SU-DHL-6 (cell line): Measurements from ENCODE around the gene FADS1.

Source experiments
- H2AFZ ChIP-seq: fragments of 200-600 bp; sonication (generic); 2 replicates; pipeline ENCODE4 v1.6.1; 2014; ENCODE audit warnings: low read depth, mild to moderate bottlenecking, moderate library complexity, mixed read lengths, antibody characterized with exemption, low read length; ENCODE audit not compliant: severe bottlenecking
- H3F3A ChIP-seq: fragments of 200-600 bp; shearing (Covaris generic); 2 replicates; pipeline ENCODE4 v1.6.0; 2016; ENCODE audit warnings: antibody characterized with exemption, mild to moderate bottlenecking; ENCODE audit not compliant: insufficient read depth
- H3K27ac ChIP-seq: fragments of 200-600 bp; sonication (generic); 2 replicates; pipeline ENCODE4 v1.5.1; 2016; ENCODE audit warnings: low read depth, mild to moderate bottlenecking, low read length, moderate library complexity, mixed read lengths
- H3K27me3 ChIP-seq: fragments of 200-600 bp; sonication (generic), shearing (Covaris generic); 2 replicates; pipeline ENCODE4 v1.6.0; 2014; ENCODE audit warnings: mild to moderate bottlenecking, low read length
- H3K36me3 ChIP-seq: fragments of 200-600 bp; sonication (generic); 2 replicates; pipeline ENCODE4 v1.6.1; 2014; ENCODE audit warnings: mild to moderate bottlenecking, low read length, mixed read lengths
- H3K4me2 ChIP-seq: fragments of 300-600, 200-600 bp; shearing (Covaris generic), sonication (generic); 2 replicates; pipeline ENCODE4 v1.6.0; 2014; ENCODE audit warnings: low read length, low read depth, mild to moderate bottlenecking; ENCODE audit not compliant: poor library complexity, severe bottlenecking
- H3K4me3 ChIP-seq: fragments of 200-600 bp; sonication (generic); 2 replicates; pipeline ENCODE4 v1.5.1; 2014; ENCODE audit warnings: antibody characterized with exemption, low read length, mild to moderate bottlenecking, mixed read lengths; ENCODE audit not compliant: insufficient read depth, poor library complexity, severe bottlenecking
- H3K79me2 ChIP-seq: fragments of 200-600 bp; sonication (generic); 2 replicates; pipeline ENCODE4 v1.6.1; 2014; ENCODE audit warnings: mild to moderate bottlenecking, low read length, moderate library complexity; ENCODE audit not compliant: insufficient read depth
- H3K9ac ChIP-seq: fragments of 200-600 bp; sonication (generic); 2 replicates; pipeline ENCODE4 v1.7.0; 2014; ENCODE audit warnings: mild to moderate bottlenecking, low read length
- H3K9me2 ChIP-seq: fragments of 200-600 bp; sonication (generic); replicated peaks from 2 replicates; pipeline ENCODE4 v1.6.1; 2014; ENCODE audit warnings: low read length; ENCODE audit not compliant: insufficient read depth
- H3K9me3 ChIP-seq: fragments of 200-600 bp; sonication (generic); 2 replicates; pipeline ENCODE4 v1.6.1; 2014; ENCODE audit warnings: low read length, mixed read lengths; ENCODE audit not compliant: insufficient read depth
- H4K20me1 ChIP-seq: fragments of 200-600 bp; sonication (generic); 2 replicates; pipeline ENCODE4 v1.6.1; 2014; ENCODE audit warnings: low read depth, mild to moderate bottlenecking, antibody characterized with exemption, low read length, moderate library complexity, mixed read lengths
- EZH2phosphoT487 ChIP-seq: fragments of 200-600 bp; sonication (generic), shearing (Covaris generic); conservative IDR thresholded peaks from 2 replicates; pipeline ENCODE4 v1.6.1; 2018; ENCODE audit warnings: mild to moderate bottlenecking, antibody characterized with exemption, low read length, moderate library complexity, mixed read lengths
- TF ChIP-seq, protein P1 (sequence below): fragments of 200-600 bp; sonication (generic); IDR thresholded peaks from one replicate; pipeline ENCODE4 v1.5.1; 2017; ENCODE audit warnings: antibody characterized with exemption, mild to moderate bottlenecking, low read length, moderate library complexity; ENCODE audit not compliant: insufficient read depth, poor library complexity, severe bottlenecking

Gene FADS1

DNA sequence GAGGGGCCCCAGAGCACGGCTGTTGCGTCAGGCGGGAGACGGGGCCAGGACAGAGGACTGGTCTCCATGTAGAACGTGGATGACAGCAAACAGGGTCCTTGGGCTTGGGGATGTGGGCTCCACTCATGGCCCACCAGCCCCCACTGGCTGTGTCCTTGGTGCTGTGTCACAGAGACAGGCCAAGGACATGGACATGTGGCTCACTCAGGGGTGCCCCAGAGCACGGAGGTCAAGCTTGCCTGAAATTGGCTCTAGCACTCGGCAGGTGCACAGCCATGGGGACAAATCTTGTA, 25.7 kb upstream of the FADS1 start:
- no peaks in the 10 kb centered on the region for H3K79me2 ChIP-seq
- no peaks in the 10 kb centered on the region for H3K9me2 ChIP-seq
- no peaks in the 10 kb centered on the region for H3K9me3 ChIP-seq
- no peak overlapping the region for H3K9ac ChIP-seq
- no peaks in the 10 kb centered on the region for H4K20me1 ChIP-seq
- TF ChIP-seq, protein P1, sequence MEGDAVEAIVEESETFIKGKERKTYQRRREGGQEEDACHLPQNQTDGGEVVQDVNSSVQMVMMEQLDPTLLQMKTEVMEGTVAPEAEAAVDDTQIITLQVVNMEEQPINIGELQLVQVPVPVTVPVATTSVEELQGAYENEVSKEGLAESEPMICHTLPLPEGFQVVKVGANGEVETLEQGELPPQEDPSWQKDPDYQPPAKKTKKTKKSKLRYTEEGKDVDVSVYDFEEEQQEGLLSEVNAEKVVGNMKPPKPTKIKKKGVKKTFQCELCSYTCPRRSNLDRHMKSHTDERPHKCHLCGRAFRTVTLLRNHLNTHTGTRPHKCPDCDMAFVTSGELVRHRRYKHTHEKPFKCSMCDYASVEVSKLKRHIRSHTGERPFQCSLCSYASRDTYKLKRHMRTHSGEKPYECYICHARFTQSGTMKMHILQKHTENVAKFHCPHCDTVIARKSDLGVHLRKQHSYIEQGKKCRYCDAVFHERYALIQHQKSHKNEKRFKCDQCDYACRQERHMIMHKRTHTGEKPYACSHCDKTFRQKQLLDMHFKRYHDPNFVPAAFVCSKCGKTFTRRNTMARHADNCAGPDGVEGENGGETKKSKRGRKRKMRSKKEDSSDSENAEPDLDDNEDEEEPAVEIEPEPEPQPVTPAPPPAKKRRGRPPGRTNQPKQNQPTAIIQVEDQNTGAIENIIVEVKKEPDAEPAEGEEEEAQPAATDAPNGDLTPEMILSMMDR: no peak
- TF ChIP-seq EZH2phosphoT487: no peak
- H3K27ac ChIP-seq: no peak overlapping the region
- H3F3A ChIP-seq: no peaks in the 10 kb centered on the region
- no peaks in the 10 kb centered on the region for H3K27me3 ChIP-seq
- no peak overlapping the region for H3K4me3 ChIP-seq
- no peak overlapping the region for H2AFZ ChIP-seq
- no peak overlapping the region for H3K4me2 ChIP-seq
- H3K36me3 ChIP-seq: no peaks in the 10 kb centered on the region

DNA sequence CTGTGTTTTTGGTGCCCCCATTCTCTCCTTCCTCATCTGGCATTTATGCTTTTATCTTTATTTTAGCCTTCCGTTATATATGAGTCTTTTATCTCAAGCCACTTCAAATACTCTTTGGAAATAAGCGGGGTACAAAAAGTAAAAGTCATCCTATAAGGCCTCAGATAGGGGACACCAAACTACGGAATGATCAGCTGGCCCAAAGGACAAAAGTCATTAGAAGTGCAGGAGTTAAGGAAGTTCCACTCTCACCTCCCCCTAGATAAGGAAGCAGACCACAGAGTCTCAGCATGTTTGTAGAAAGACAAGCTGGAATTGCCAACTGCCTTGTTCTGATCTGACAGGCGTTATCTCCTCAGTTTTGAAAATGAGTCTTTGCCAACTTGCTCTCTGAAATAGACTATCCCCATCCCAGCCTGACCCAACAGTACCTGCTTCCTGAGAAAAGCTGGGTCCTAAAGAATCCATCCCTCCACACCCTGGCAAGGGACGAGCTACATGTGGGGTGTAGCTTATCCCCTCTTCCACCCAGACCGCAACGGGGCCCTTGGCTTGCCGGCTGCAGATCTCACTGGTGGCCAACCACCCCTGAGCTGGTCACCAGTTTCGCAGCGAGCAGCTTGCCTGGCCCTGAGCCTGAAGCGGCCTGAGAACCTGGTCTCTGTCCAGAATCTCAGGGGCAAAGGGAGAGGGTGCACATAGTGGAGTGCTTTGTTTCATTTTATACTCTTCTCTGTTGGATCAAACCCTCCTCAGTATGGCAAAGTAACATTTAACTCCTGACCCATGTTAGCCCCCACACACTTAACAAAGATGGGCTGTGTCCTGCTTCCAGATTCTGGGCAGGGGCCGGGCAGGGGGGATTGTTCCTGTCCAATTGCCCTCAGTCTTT, 25.1 kb upstream of the FADS1 start:
- H3K4me3 ChIP-seq: no peak overlapping the region
- no peaks in the 10 kb centered on the region for H3K9me3 ChIP-seq
- H2AFZ ChIP-seq: no peak overlapping the region
- H3K4me2 ChIP-seq: no peak overlapping the region
- no peaks in the 10 kb centered on the region for H3K79me2 ChIP-seq
- no peak overlapping the region for H3K27ac ChIP-seq
- no peak overlapping the region for H3K9ac ChIP-seq
- H4K20me1 ChIP-seq: no peaks in the 10 kb centered on the region
- no peaks in the 10 kb centered on the region for H3K9me2 ChIP-seq
- no peaks in the 10 kb centered on the region for H3K36me3 ChIP-seq
- TF ChIP-seq, protein P1: no peak
- TF ChIP-seq EZH2phosphoT487: no peak
- H3F3A ChIP-seq: no peaks in the 10 kb centered on the region
- no peaks in the 10 kb centered on the region for H3K27me3 ChIP-seq

DNA sequence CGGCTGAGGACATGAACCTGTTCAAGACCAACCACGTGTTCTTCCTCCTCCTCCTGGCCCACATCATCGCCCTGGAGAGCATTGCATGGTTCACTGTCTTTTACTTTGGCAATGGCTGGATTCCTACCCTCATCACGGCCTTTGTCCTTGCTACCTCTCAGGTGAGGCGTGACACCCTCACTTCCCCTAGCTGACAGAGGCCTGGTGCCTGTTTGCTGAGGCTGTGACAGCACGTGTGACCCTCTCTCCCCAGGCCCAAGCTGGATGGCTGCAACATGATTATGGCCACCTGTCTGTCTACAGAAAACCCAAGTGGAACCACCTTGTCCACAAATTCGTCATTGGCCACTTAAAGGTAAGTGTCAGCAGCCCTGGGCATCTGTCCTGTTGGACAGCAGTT, 23.6 kb upstream of the FADS1 start:
- no peak overlapping the region for H2AFZ ChIP-seq

More for the DNA sequence above, 23.6 kb upstream of the FADS1 start:
- Histone ChIP-seq H3K9ac (no peak overlapping the region), H3K4me2 (no peak overlapping the region), H3K36me3 (no peaks in the 10 kb centered on the region), H3K27ac (no peak overlapping the region), H3K4me3 (no peak overlapping the region), H3K9me2 (no peaks in the 10 kb centered on the region), H3K9me3 (no peaks in the 10 kb centered on the region), H4K20me1 (no peaks in the 10 kb centered on the region), H3K27me3 (no peaks in the 10 kb centered on the region), H3F3A (no peaks in the 10 kb centered on the region), H3K79me2 (no peaks in the 10 kb centered on the region)
- TF ChIP-seq EZH2phosphoT487: no peak
- TF ChIP-seq, protein P1: no peak
